T-helper 1 cell treated with Interleukin-12 subunit alpha and Interleukin-12 subunit beta and Interleukin-4 antibody, amounts not matched to agents 30 μg/mL and 1 μg/mL, for 36 hours (primary cell): ENCODE results near the gene CDK2AP2.
"Not testable (repeated sequence)": the region's sequence is repeated elsewhere in the genome, so short reads cannot be mapped to it uniquely, and the experiment has no call there.

Experiments used
- H3K27ac Mint-ChIP-seq: one replicate; pipeline ENCODE4 v1.8.0; 2021; ENCODE audit warnings: mild to moderate bottlenecking, mixed read lengths
- H3K27me3 Mint-ChIP-seq: one replicate; pipeline ENCODE4 v1.8.0; 2021; ENCODE audit warnings: low read depth, mixed read lengths
- H3K36me3 Mint-ChIP-seq: one replicate; pipeline ENCODE4 v1.8.0; 2021; ENCODE audit warnings: low read depth, mixed read lengths
- H3K4me1 Mint-ChIP-seq: one replicate; pipeline ENCODE4 v1.8.0; 2021; ENCODE audit warnings: low read depth, mixed read lengths
- H3K4me3 Mint-ChIP-seq: one replicate; pipeline ENCODE4 v1.8.0; 2021; ENCODE audit warnings: mild to moderate bottlenecking, moderate library complexity, mixed read lengths
- H3K9me3 Mint-ChIP-seq: one replicate; pipeline ENCODE4 v1.8.0; 2021; ENCODE audit warnings: mixed read lengths

The CDK2AP2 gene

GRCh38 chr11:67477344-67478050 lies 30.5 kb downstream of the CDK2AP2 start:
- not testable (repeated sequence) for H3K36me3 Mint-ChIP-seq

DNA sequence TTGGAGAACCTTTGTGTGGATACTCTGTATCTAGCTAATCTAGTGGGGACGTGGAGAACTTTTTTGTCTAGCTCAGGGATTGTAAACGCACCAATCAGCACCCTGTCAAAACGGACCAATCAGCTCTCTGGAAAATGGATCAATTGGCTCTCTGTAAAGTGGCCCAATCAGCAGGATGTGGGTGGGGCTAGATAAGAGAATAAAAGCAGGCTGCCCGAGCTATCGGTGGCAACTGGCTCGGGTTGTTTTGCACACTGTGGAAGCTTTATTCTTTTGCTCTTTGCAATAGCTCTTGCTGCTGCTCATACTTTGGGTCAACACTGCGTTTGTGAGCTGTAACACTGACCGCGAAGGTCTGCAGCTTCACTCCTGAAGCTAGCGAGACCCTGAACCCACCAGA lies 31.3 kb downstream of the CDK2AP2 start:
- H3K36me3 Mint-ChIP-seq, H3K27ac Mint-ChIP-seq, H3K4me1 Mint-ChIP-seq, H3K27me3 Mint-ChIP-seq, H3K9me3 Mint-ChIP-seq, H3K4me3 Mint-ChIP-seq: not testable (repeated sequence)

More at GRCh38 chr11:67477344-67478050, 30.5 kb downstream of the CDK2AP2 start:
- not testable (repeated sequence) for H3K9me3 Mint-ChIP-seq, H3K27ac Mint-ChIP-seq, H3K4me3 Mint-ChIP-seq, H3K27me3 Mint-ChIP-seq, H3K4me1 Mint-ChIP-seq

DNA sequence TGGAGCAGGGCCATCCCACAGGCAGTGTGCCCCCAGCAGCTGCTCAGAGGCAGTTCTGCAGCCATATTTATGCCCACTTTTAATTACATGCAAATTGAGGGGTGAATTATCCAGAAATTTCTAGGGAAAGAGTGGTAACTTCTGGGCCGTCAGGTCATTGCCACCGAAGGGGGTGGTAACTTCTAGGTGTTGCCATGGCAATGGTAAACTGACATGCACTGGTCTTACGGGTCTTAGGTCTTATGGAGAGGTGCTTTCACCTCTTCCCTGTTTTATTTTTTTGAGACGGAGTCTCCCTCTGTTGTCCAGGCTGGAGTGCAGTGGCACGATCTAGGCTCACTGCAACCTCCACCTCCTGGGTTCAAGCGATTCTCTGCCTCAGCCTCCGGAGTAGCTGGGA lies 35.1 kb downstream of the CDK2AP2 start:
- Mint-ChIP-seq H3K27me3 (peaks cover 4% of the 10 kb centered on the region), H3K4me1 (peaks cover 9% of the 10 kb centered on the region), H3K9me3 (no peaks in the 10 kb centered on the region), H3K27ac (no peak overlapping the region), H3K4me3 (no peak overlapping the region), H3K36me3 (no peaks in the 10 kb centered on the region)

DNA sequence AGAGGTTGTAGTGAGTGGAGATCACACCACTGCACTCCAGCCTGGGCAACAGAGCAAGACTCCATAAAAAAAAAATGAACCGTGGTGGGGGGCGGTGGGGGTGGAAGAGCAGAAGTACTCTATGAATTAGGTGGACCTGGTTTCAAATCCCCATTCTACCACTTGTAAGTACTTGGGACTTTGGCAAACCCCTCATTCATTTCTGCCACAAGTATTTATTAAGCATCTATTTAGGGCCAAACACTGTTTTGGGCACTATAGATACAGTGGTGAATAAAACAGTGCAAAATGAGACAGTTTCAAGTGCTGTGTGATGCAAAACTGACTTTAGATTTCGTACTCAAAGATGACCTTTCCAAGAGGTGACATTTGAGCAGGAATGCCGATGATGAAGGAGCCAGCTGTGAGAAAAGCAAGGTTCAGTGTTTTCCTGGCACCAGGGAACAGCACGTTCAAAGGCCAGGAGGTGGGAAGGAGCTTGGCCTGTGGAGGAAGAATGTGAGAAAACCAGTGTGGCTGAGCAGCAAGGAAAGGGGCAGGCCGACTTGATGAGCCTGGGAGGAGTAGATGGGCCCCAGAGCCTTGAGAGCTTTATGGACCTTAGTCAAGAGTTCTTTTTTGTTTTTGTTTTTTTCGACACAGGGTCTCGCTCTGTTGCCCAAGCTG lies 37.5 kb downstream of the CDK2AP2 start:
- Mint-ChIP-seq H3K36me3 (no peaks in the 10 kb centered on the region), H3K9me3 (no peaks in the 10 kb centered on the region), H3K27me3 (peaks cover 4% of the 10 kb centered on the region), H3K4me3 (no peak overlapping the region), H3K27ac (no peak overlapping the region), H3K4me1 (peaks cover 20% of the 10 kb centered on the region)

GRCh38 chr11:67469508-67469811 lies 38.5 kb downstream of the CDK2AP2 start:
- H3K36me3 Mint-ChIP-seq = no peaks in the 10 kb centered on the region
- peak overlapping the region; percentile 45 for H3K27ac Mint-ChIP-seq
- peaks cover under 1% of the 10 kb centered on the region for H3K27me3 Mint-ChIP-seq
- peak overlapping the region; percentile 67 for H3K4me3 Mint-ChIP-seq
- H3K4me1 Mint-ChIP-seq = peaks cover 24% of the 10 kb centered on the region
- H3K9me3 Mint-ChIP-seq = no peaks in the 10 kb centered on the region

DNA sequence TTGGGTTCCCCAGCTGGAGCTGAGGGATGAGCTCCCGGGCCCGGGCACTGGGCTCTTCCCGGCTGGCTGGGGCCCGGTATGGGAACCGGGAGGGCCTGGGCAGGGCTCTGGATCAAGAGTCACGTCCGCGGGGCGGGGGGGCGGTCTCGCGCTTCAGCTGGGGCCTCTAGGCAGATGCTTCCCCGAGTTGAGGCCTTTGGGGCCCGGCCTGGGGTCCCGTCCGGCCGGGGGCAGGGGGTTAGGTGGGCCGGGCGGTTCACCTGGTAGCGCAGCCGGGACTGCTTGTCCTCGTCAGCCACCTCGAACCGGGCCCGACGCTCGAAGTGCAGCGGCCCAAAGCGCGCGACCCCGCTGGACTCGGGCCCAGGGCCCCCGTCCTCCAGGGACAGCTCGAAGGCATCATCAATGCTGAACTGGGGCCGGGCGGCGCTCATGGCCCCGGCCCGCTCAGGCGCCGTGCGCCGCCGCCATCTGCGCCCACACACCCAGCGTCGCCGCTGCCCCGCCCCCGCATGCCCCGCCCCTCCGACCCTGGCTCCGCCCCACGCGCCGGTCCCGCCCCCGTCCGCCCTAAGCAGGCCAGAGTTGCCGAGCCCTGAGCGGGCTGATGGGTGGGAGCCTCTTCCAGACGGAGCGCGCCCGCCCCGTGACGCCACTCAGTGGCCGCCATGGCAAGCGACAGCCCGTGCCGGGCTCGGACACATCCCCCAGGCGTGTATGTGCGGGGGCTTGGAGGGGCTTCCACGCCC lies 39.0 kb downstream of the CDK2AP2 start, which contains the start of gene TMEM134:
Gene TMEM134, minus strand, starts transcription at position 493 of the 749 bp plus-strand sequence. Its CDS starts 59 bp downstream, at position 434.
- Mint-ChIP-seq H3K27me3 (no peaks in the 10 kb centered on the region), H3K4me3 (peak within 1 kb of the TSS; percentile 82), H3K27ac (peak within 1 kb of the TSS; percentile 57), H3K9me3 (no peaks in the 10 kb centered on the region), H3K4me1 (peaks cover 29% of the 10 kb centered on the region), H3K36me3 (no peaks in the 10 kb centered on the region)

DNA sequence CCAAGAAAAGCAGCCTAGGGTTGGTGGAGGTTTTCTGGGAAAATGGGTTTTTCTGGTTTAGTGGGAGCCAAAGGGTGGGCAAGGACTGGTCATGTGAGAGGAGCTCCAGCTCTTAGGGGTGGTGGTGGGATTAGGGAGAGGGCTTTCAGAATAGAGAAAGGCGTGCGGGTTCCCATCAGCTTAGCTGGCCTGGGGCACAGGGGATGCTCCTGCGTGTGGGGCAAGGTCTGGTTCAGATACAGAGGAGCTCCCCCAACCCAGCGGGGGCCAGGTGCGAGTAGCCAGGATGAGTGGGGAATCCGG lies 39.6 kb downstream of the CDK2AP2 start:
- H3K4me1 Mint-ChIP-seq = peaks cover 29% of the 10 kb centered on the region
- H3K27me3 Mint-ChIP-seq = no peaks in the 10 kb centered on the region
- no peaks in the 10 kb centered on the region for H3K9me3 Mint-ChIP-seq
- H3K36me3 Mint-ChIP-seq = no peaks in the 10 kb centered on the region
- peak overlapping the region; percentile 57 for H3K27ac Mint-ChIP-seq
- H3K4me3 Mint-ChIP-seq = peak overlapping the region; percentile 82

GRCh38 chr11:67468056-67468455 lies 39.9 kb downstream of the CDK2AP2 start:
- Mint-ChIP-seq H3K27me3 (no peaks in the 10 kb centered on the region), H3K27ac (peak overlapping the region; percentile 57), H3K9me3 (no peaks in the 10 kb centered on the region), H3K4me1 (peaks cover 29% of the 10 kb centered on the region), H3K36me3 (no peaks in the 10 kb centered on the region), H3K4me3 (peak overlapping the region; percentile 82)

- H3K4me3 Mint-ChIP-seq = peak overlapping the region; percentile 82
- H3K27me3 Mint-ChIP-seq = no peaks in the 10 kb centered on the region
These were observed 40.8 kb downstream of the CDK2AP2 start for GRCh38 chr11:67466962-67467771.

GRCh38 chr11:67466367-67466766 lies 41.6 kb downstream of the CDK2AP2 start:
- no peaks in the 10 kb centered on the region for H3K9me3 Mint-ChIP-seq
- peaks cover 29% of the 10 kb centered on the region for H3K4me1 Mint-ChIP-seq
- H3K27me3 Mint-ChIP-seq = no peaks in the 10 kb centered on the region
- peak overlapping the region; percentile 21 for H3K4me3 Mint-ChIP-seq
- no peaks in the 10 kb centered on the region for H3K36me3 Mint-ChIP-seq
- no peak overlapping the region for H3K27ac Mint-ChIP-seq

More at GRCh38 chr11:67466962-67467771, 40.8 kb downstream of the CDK2AP2 start:
- Mint-ChIP-seq H3K4me1 (peaks cover 29% of the 10 kb centered on the region), H3K9me3 (no peaks in the 10 kb centered on the region), H3K27ac (peak overlapping the region; percentile 52), H3K36me3 (no peaks in the 10 kb centered on the region)

DNA sequence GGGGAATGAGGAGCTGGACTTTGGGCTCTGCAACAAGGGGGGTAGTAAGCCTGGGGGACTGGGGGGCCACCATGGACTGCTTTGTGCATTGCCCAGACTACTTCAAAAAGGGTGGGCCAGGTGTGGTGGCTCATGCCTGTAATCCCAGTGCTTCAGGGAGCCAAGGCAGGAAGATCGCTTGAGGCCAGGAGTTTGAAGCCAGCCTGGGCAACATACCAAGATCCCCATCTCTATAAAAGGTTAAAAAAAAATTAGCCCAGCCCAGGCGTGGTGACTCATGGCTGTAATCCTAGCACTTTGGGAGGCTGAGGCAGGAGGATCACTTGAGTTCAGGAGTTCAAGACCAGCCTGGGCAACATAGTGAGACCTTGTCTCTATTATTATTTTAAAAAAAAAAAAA lies 42.4 kb downstream of the CDK2AP2 start:
- peaks cover 29% of the 10 kb centered on the region for H3K4me1 Mint-ChIP-seq
- not testable (repeated sequence) for H3K27me3 Mint-ChIP-seq

GRCh38 chr11:67465189-67465510 lies 42.8 kb downstream of the CDK2AP2 start:
- H3K4me3 Mint-ChIP-seq = peak overlapping the region; percentile 84
- H3K27me3 Mint-ChIP-seq = peaks cover 3% of the 10 kb centered on the region
- no peaks in the 10 kb centered on the region for H3K9me3 Mint-ChIP-seq
- no peaks in the 10 kb centered on the region for H3K36me3 Mint-ChIP-seq
- H3K4me1 Mint-ChIP-seq = peaks cover 29% of the 10 kb centered on the region
- H3K27ac Mint-ChIP-seq = peak overlapping the region; percentile 88

More for the DNA sequence above, 42.4 kb downstream of the CDK2AP2 start:
- not testable (repeated sequence) for H3K9me3 Mint-ChIP-seq, H3K36me3 Mint-ChIP-seq
- H3K27ac Mint-ChIP-seq = peak overlapping the region; percentile 88
- peak overlapping the region; percentile 84 for H3K4me3 Mint-ChIP-seq

DNA sequence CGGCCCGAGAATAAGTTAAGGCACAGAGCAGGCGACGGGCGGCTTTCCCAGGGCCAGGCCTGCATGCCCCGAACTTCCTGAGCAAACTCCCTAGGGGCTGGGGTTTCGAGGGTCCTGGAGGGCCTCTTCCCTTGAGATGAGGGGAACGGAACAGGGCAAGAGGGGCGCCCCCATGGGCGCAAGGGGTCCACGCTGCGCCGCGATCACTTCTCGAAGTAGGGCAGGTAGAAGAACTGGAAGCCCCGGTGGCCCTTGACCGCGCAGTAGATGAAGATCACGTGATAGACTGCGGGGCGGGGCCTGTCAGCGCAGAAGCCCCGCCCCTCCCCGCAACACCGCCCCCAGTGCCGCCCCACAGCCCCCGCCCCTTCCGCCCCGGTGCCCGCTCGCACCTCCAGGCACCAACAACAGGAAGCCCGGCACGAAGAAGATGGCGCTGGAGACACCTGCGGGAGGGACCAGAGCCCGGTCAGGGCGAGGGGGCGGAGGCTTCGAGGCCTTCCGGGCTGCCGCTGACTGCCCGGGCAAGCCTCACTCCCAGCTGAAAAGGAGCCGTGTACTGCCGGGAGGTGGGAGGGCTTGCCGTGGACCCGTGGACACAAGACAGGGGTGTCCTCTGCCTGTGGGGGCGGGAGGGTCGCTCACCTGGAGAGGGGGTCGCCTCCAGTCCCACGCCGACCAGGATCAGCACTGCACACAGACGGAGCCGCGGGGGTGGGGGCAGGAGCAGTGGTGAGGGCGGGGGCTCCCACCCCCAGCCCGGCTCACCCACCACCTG lies 43.4 kb downstream of the CDK2AP2 start:
- Mint-ChIP-seq H3K27ac (peak overlapping the region; percentile 88), H3K9me3 (no peaks in the 10 kb centered on the region), H3K27me3 (peaks cover 3% of the 10 kb centered on the region), H3K36me3 (no peaks in the 10 kb centered on the region), H3K4me3 (peak overlapping the region; percentile 84), H3K4me1 (peaks cover 29% of the 10 kb centered on the region)
